GM12872 (cell line): ENCODE results near the gene ZFAND5.

Source experiments
- CTCF ChIP-seq: IDR thresholded peaks from 3 replicates; pipeline ENCODE4 v1.5.1; 2011; ENCODE audit warnings: low read depth, mild to moderate bottlenecking, low read length, moderate library complexity; ENCODE audit not compliant: insufficient read depth

ZFAND5 gene

GRCh38 chr9:72322678-72323077, 42.3 kb downstream of the ZFAND5 start:
- TF ChIP-seq CTCF: no peak

GRCh38 chr9:72322259-72322658, 42.7 kb downstream of the ZFAND5 start:
- no peak for TF ChIP-seq CTCF

- no peak for TF ChIP-seq CTCF
Observed at GRCh38 chr9:72315510-72316311, 49.3 kb downstream of the ZFAND5 start.

- no peak for TF ChIP-seq CTCF
Observed at GRCh38 chr9:72315089-72315509, 49.9 kb downstream of the ZFAND5 start.

DNA sequence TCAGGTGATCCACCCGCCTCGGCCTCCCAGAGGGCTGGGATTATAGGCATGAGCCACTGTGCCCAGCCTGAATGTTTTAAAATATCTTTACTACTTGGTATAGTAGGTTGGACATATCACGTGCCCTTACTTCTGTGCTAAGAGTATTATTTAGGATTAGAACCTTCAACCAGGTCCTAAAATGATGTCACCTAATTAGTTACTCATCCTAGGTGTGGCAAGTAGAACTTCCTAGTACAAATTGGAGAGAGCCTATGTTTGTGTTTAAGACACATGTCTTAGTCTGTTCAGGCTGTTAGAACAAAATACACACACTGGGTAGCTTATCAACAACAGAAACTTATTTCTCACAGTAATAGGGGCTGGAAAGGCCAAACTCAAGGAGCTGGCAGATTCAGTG, 51.5 kb downstream of the ZFAND5 start:
- no peak for TF ChIP-seq CTCF

- TF ChIP-seq CTCF: no peak
Observed at GRCh38 chr9:72312386-72312987, 52.5 kb downstream of the ZFAND5 start.

DNA sequence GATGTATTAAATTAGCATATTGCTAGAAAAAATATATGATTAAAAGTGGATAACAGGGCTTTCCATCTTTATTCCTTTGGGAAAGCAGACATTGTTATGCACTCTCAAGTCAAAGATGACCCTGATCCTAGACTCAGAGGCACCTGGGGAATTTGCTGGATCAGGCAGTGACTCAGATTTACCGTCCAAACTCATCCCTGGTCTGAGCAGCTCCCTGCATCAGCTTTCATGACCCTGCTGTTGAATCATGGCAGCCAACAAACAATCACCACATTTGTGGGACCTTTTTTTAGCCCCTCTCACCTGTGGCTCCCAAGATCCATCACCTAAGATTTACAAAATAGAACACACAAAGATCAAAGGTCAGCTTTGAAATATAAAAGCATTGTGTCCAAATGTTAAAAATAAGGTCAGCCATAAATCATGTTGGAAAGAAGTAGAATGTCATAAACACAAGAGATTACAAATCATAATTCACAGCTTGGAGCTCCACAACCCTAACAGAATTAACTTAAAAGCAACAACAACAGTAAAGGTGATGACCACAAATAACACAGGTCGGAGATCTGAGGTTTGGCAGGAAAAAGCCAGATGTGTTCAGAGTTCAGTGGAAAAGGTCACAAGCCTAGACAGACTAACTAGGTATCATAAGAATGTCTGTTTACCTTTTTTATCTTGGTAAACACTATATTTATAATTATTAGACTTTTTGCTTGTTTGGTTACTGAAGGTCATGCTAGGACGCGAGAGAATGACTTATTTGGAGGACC, 55.5 kb downstream of the ZFAND5 start:
- TF ChIP-seq CTCF: no peak
